Inferior parietal cortex (tissue), 1 donor: ENCODE measurements around the gene IFI27.
"Not testable (repeated sequence)": the region's sequence is repeated elsewhere in the genome, so short reads cannot be mapped to it uniquely, and the experiment has no call there.

Source experiments
- DNase-seq: peaks from one replicate; pipeline ENCODE4 v3.0.0-alpha.2; 2016; ENCODE audit errors: extremely low spot score

The IFI27 gene

GRCh38 chr14:94110552-94111181 lies at the start of gene IFI27:
Gene IFI27, plus strand, starts transcription at chr14:94110736.
- DNase-seq: no peak

- no peak for DNase-seq
Observed at GRCh38 chr14:94062344-94062940, 48.1 kb upstream of the IFI27 start.

- no peak for DNase-seq
Observed at GRCh38 chr14:94066089-94066676, 44.4 kb upstream of the IFI27 start.

GRCh38 chr14:94072076-94072475 lies 38.5 kb upstream of the IFI27 start:
- not testable (repeated sequence) for DNase-seq

GRCh38 chr14:94074534-94074933 lies 36.0 kb upstream of the IFI27 start:
- DNase-seq: no peak

GRCh38 chr14:94075008-94075407 lies 35.5 kb upstream of the IFI27 start:
- DNase-seq: no peak

GRCh38 chr14:94077111-94077821 lies 33.3 kb upstream of the IFI27 start:
- no peak for DNase-seq

GRCh38 chr14:94077823-94078222 lies 32.7 kb upstream of the IFI27 start:
- no peak for DNase-seq

- peak; percentile 54 for DNase-seq
Observed at GRCh38 chr14:94079891-94080620, 30.5 kb upstream of the IFI27 start.

- DNase-seq: peak; percentile 93
Observed at GRCh38 chr14:94080621-94081385, 29.7 kb upstream of the IFI27 start, which contains the start of the genes DDX24 and IFI27L1. Gene DDX24, minus strand, starts transcription at chr14:94081202. Its CDS starts 1,460 bp downstream, at chr14:94079742. Gene IFI27L1, plus strand, starts transcription at chr14:94081310. Its CDS starts 15,628 bp downstream, at chr14:94096938.

- DNase-seq: no peak
Observed at GRCh38 chr14:94081386-94081820, 29.1 kb upstream of the IFI27 start.

GRCh38 chr14:94087891-94088290 lies 22.6 kb upstream of the IFI27 start:
- no peak for DNase-seq

- no peak for DNase-seq
Observed at GRCh38 chr14:94088516-94088915, 22.0 kb upstream of the IFI27 start.

- DNase-seq: no peak
Observed at GRCh38 chr14:94089479-94089878, 21.1 kb upstream of the IFI27 start.

- DNase-seq: no peak
Observed at GRCh38 chr14:94093418-94093817, 17.1 kb upstream of the IFI27 start.

- no peak for DNase-seq
Observed at GRCh38 chr14:94097091-94097490, 13.4 kb upstream of the IFI27 start.

- no peak for DNase-seq
Observed at GRCh38 chr14:94098326-94098992, 12.1 kb upstream of the IFI27 start.

- no peak for DNase-seq
Observed at GRCh38 chr14:94099006-94099405, 11.5 kb upstream of the IFI27 start.

- DNase-seq: no peak
Observed at GRCh38 chr14:94100847-94101246, 9.7 kb upstream of the IFI27 start.

- DNase-seq: no peak
Observed at GRCh38 chr14:94101748-94102147, 8.8 kb upstream of the IFI27 start.
